SK-N-SH (cell line): Measurements from ENCODE around the gene CDK13.

Experiments used
- FOXJ3 ChIP-seq: sonication (generic); formaldehyde crosslinking; IDR thresholded peaks from 2 replicates; pipeline ENCODE4 v1.5.1; 2020; ENCODE audit warnings: mild to moderate bottlenecking, missing genetic modification reagents
- NRF1 ChIP-seq: IDR thresholded peaks from 2 replicates; pipeline ENCODE4 v1.6.1; 2012; ENCODE audit warnings: low read depth, mild to moderate bottlenecking, low read length
- POLR2AphosphoS5 ChIP-seq: IDR thresholded peaks from 2 replicates; pipeline ENCODE4 v1.6.1; 2012; ENCODE audit warnings: low read depth, low read length
- SIN3A ChIP-seq: IDR thresholded peaks from 2 replicates; pipeline ENCODE4 v1.6.1; 2012; ENCODE audit warnings: low read depth, mild to moderate bottlenecking, low read length, moderate library complexity, borderline replicate concordance
- SMC3 ChIP-seq: IDR thresholded peaks from 2 replicates; pipeline ENCODE4 v1.6.1; 2012; ENCODE audit warnings: low read depth, low read length, improper control_type of control experiment
- TF ChIP-seq, protein P1 (sequence below): fragments of 200-600 bp; sonication (generic); IDR thresholded peaks from 2 replicates; pipeline ENCODE4 v1.6.1; 2017; ENCODE audit warnings: antibody characterized with exemption, mild to moderate bottlenecking, moderate library complexity
- TF ChIP-seq, protein P2 (sequence below): IDR thresholded peaks from 2 replicates; pipeline ENCODE4 v1.4.0; 2012; ENCODE audit warnings: low read depth

DNA sequence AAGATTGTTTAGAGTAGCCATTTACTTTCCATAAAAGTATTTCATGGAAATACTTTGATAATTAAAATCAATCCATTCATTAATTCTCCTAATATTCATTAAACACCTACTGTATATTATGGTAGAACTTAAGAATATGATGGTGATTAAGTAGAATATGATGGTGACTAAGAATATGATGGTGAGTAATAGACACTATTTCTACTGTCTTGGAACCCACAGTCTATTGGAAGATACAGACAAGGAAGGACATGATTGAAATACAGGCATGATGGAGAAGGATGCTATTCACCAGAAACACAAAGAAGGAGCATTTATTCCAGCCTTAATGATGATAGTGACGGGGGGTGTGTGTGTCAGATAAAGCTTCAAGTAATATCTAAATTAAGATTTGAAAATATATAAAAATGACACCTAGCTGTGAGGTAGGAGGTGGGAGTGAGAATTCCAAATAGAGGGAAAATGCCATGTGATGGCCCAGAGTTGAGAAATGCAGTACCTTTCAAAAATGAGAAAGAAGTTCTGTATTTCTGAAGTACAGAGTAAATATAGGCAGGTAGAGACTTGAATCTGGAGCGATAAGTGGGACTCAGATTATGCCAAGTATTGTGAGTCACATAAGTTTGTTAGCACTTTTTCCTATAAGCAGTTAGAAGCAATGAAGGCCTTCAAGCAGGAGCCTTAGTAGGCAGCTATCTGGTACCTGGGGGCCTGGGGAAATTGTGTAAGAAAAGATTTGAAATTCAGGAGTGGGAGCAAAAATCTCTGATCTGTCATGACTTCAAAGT is 12.5 kb upstream of the CDK13 start:
- TF ChIP-seq, protein P1, sequence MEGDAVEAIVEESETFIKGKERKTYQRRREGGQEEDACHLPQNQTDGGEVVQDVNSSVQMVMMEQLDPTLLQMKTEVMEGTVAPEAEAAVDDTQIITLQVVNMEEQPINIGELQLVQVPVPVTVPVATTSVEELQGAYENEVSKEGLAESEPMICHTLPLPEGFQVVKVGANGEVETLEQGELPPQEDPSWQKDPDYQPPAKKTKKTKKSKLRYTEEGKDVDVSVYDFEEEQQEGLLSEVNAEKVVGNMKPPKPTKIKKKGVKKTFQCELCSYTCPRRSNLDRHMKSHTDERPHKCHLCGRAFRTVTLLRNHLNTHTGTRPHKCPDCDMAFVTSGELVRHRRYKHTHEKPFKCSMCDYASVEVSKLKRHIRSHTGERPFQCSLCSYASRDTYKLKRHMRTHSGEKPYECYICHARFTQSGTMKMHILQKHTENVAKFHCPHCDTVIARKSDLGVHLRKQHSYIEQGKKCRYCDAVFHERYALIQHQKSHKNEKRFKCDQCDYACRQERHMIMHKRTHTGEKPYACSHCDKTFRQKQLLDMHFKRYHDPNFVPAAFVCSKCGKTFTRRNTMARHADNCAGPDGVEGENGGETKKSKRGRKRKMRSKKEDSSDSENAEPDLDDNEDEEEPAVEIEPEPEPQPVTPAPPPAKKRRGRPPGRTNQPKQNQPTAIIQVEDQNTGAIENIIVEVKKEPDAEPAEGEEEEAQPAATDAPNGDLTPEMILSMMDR = no peak
- TF ChIP-seq SIN3A = no peak
- TF ChIP-seq, protein P2, sequence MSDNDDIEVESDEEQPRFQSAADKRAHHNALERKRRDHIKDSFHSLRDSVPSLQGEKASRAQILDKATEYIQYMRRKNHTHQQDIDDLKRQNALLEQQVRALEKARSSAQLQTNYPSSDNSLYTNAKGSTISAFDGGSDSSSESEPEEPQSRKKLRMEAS = no peak
- TF ChIP-seq FOXJ3 (CRISPR knock-in tag) = no peak
- no peak for TF ChIP-seq POLR2AphosphoS5
- no peak for TF ChIP-seq NRF1
- TF ChIP-seq SMC3 = no peak
